DMS79 (cell line): Measurements from ENCODE around the gene METTL2A.
"Not testable (repeated sequence)": the region's sequence is repeated elsewhere in the genome, so short reads cannot be mapped to it uniquely, and the experiment has no call there.

Experiments
- DNase-seq: peaks from one replicate; lab custom pipeline; 2025; lab: John Stamatoyannopoulos, UW

The METTL2A gene

GRCh38 chr17:62423647-62424461 is at the start of gene METTL2A:
Gene METTL2A, plus strand, starts transcription at chr17:62423897. Its CDS starts 6 bp downstream, at chr17:62423903.
- DNase-seq: peak; percentile 67

GRCh38 chr17:62380253-62380652 is 43.4 kb upstream of the METTL2A start, which contains the start of gene EFCAB3:
Gene EFCAB3, plus strand, starts transcription at chr17:62380553. Its CDS starts 2,427 bp downstream, at chr17:62382980.
- DNase-seq: no peak

- no peak for DNase-seq
These were observed 42.1 kb upstream of the METTL2A start for GRCh38 chr17:62381561-62381960.

GRCh38 chr17:62388856-62389255 is 34.8 kb upstream of the METTL2A start:
- no peak for DNase-seq

GRCh38 chr17:62392908-62393307 is 30.8 kb upstream of the METTL2A start:
- no peak for DNase-seq

GRCh38 chr17:62398891-62399290 is 24.8 kb upstream of the METTL2A start:
- no peak for DNase-seq

GRCh38 chr17:62405451-62405850 is 18.2 kb upstream of the METTL2A start:
- DNase-seq: no peak

- not testable (repeated sequence) for DNase-seq
These were observed 10.6 kb upstream of the METTL2A start for GRCh38 chr17:62413090-62413489.

- not testable (repeated sequence) for DNase-seq
These were observed 2.5 kb downstream of the METTL2A start for GRCh38 chr17:62426214-62426613.

- not testable (repeated sequence) for DNase-seq
These were observed 11.6 kb downstream of the METTL2A start for GRCh38 chr17:62435251-62435650.

- not testable (repeated sequence) for DNase-seq
These were observed 17.5 kb downstream of the METTL2A start for GRCh38 chr17:62441181-62441580.

GRCh38 chr17:62444063-62444462 is 20.4 kb downstream of the METTL2A start:
- no peak for DNase-seq

- DNase-seq: not testable (repeated sequence)
These were observed 22.1 kb downstream of the METTL2A start for GRCh38 chr17:62445791-62446190.

- DNase-seq: not testable (repeated sequence)
These were observed 28.5 kb downstream of the METTL2A start for GRCh38 chr17:62452195-62452594.

- DNase-seq: not testable (repeated sequence)
These were observed 29.3 kb downstream of the METTL2A start for GRCh38 chr17:62453041-62453440.

GRCh38 chr17:62453656-62454055 is 30.0 kb downstream of the METTL2A start:
- not testable (repeated sequence) for DNase-seq

- DNase-seq: not testable (repeated sequence)
These were observed 30.4 kb downstream of the METTL2A start for GRCh38 chr17:62454111-62454510.

GRCh38 chr17:62456016-62456415 is 32.3 kb downstream of the METTL2A start:
- no peak for DNase-seq

GRCh38 chr17:62458483-62458882 is 34.8 kb downstream of the METTL2A start:
- DNase-seq: not testable (repeated sequence)

- not testable (repeated sequence) for DNase-seq
These were observed 40.7 kb downstream of the METTL2A start for GRCh38 chr17:62464422-62464821.

GRCh38 chr17:62465271-62465670 is 41.6 kb downstream of the METTL2A start:
- DNase-seq: not testable (repeated sequence)

GRCh38 chr17:62470666-62471379 is 47.1 kb downstream of the METTL2A start:
- DNase-seq: not testable (repeated sequence)

- DNase-seq: not testable (repeated sequence)
These were observed 47.7 kb downstream of the METTL2A start for GRCh38 chr17:62471380-62471880.
